Esophagus (tissue), 2 donors: ENCODE results near the gene IARS2. TPM values are rescaled to one million over a fixed set of nuclear protein-coding genes. Genes with fewer than 3 reads are reported as not detected.
"Not testable (repeated sequence)": the region's sequence is repeated elsewhere in the genome, so short reads cannot be mapped to it uniquely, and the experiment has no call there.

Experiments
- H3K27ac ChIP-seq, 2 donors: one replicate each; pipeline ENCODE4 v1.5.1; 2013; ENCODE audit warnings: low read depth in 2 of 2, mild to moderate bottlenecking in 2 of 2, inconsistent platforms in 1 of 2, low read length in 1 of 2, moderate library complexity in 1 of 2
- H3K27me3 ChIP-seq, 2 donors: one replicate each; pipeline ENCODE4 v1.6.1; 2013; ENCODE audit warnings: low read length in 2 of 2, control low read depth in 1 of 2, mild to moderate bottlenecking in 1 of 2; ENCODE audit not compliant: insufficient read depth in 2 of 2, control insufficient read depth in 1 of 2
- H3K36me3 ChIP-seq, 2 donors: one replicate each; pipeline ENCODE4 v1.6.1; 2013; ENCODE audit warnings: low read length in 1 of 2; ENCODE audit not compliant: control insufficient read depth in 2 of 2, insufficient read depth in 2 of 2
- H3K4me1 ChIP-seq, 2 donors: one replicate each; pipeline ENCODE4 v1.6.1; 2013; ENCODE audit warnings: low read length in 1 of 2; ENCODE audit not compliant: control insufficient read depth in 2 of 2, insufficient read depth in 2 of 2
- H3K4me3 ChIP-seq, 2 donors: one replicate each; pipeline ENCODE4 v1.5.1; 2013; ENCODE audit warnings: low read length in 2 of 2, mild to moderate bottlenecking in 2 of 2, low read depth in 1 of 2, moderate library complexity in 1 of 2
- H3K9me3 ChIP-seq, 2 donors: one replicate each; pipeline ENCODE4 v1.6.1; 2013; ENCODE audit warnings: mild to moderate bottlenecking in 2 of 2, low read depth in 1 of 2, low read length in 1 of 2, moderate library complexity in 1 of 2; ENCODE audit not compliant: control insufficient read depth in 2 of 2, insufficient read depth in 1 of 2
- WGBS, 2 donors: extraction: QIAGEN DNeasy Blood & Tissue Kit; methylation state at CpG; one replicate each; pipeline ENCODE4 v1.1.7; 2013; 5-methylcytosine and 5-hydroxymethylcytosine counted together
- polyA plus RNA-seq, 2 donors: library from polyadenylated mRNA; stranded (reverse); fragments of 200-250 nt; gene quantifications; one replicate each; pipeline ENCODE4 v1.2.3, GENCODE V29; 2013
- donor health status: healthy with polysubstance abuse.
- donor health status: Bipolar disorder and iron deficiency.

The IARS2 gene
- polyA plus RNA-seq, 2 donors: 12.2 to 39.6 TPM

DNA sequence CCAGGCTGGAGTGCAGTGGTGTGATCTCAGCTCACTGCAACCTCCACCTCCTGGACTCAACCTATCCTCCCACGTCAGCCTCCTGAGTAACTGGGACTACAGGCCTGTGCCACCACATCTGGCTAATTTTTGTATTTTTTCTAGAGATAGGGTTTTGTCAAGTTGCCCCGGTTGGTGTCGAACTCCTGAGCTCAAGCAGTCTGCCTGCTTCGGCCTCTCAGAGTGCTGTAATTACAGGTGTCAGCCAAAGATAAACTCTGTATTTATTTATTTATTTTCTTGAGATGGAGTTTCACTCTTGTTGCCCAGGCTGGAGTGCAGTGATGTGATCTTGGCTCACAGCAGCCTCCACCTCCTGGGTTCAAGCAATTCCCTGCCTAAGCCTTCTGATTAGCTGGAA lies 18.7 kb downstream of the IARS2 start:
- H3K4me1 ChIP-seq, H3K36me3 ChIP-seq, H3K27ac ChIP-seq, H3K4me3 ChIP-seq, H3K9me3 ChIP-seq, H3K27me3 ChIP-seq: not testable (repeated sequence)
- 94 to 99% methylated on average over 4 of the region's 4 CpGs for WGBS, 2 donors

DNA sequence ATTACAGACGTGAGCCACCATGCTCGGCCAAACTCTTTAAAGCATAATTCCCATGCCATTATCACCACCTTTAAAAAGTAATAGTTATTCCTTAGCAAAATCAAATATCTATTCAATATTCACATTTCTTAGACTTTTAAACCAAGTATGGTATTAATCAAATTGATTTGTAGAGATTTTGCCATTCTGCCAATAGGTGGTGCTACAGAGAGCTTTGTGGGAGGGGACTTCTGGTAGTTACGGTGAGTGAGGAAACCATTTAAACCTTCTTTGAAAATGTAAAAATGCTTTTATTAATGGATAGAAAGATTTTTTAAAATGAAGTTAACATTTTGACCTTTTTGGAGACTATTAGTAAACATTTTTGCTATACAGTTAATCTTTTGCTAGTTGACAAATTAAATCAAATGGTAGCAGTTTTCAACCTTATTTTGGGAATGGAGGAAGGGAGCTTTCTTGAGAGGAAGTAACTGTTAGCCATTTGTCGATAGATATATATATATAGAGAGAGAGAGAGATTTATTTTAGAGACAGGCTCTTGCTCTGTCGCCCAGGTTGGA lies 19.3 kb downstream of the IARS2 start:
- H3K27ac ChIP-seq: no peak overlapping the region
- WGBS, 2 donors: 72 to 73% methylated on average over 5 of the region's 5 CpGs

DNA sequence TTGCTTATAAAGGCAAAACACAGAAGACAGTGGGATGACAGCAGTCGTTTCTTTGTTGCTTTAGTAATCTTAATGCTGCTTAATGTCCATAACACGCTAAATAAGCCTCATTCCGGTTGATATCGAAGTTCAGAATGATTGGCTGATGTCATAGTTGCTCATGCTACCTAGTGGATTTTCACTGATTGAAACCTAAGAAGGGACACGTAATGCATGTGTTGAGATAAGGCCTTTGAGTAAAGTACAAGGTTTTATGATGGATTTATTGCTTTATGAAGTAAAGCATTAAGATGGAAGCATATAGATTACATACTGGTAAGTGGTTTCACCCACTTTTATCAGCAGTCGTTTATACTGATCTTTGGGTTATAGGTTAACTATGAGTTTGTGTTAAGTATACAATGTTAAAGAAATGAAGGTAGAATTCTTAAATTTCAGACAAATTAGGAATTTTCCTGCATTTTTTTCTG lies 25.1 kb downstream of the IARS2 start:
- no peaks in the 10 kb centered on the region for H3K27me3 ChIP-seq
- no peak overlapping the region for H3K27ac ChIP-seq
- H3K4me1 ChIP-seq: no peaks in the 10 kb centered on the region
- H3K36me3 ChIP-seq: peaks cover 0 to 6% of the 10 kb centered on the region in 2 donors
- no peak overlapping the region for H3K4me3 ChIP-seq
- WGBS, 2 donors: 68 to 82% methylated on average over 6 of the region's 6 CpGs
- H3K9me3 ChIP-seq: no peaks in the 10 kb centered on the region

More for the DNA sequence above, 19.3 kb downstream of the IARS2 start:
- Histone ChIP-seq H3K36me3 (peaks cover 6 to 9% of the 10 kb centered on the region in 2 donors), H3K4me3 (no peak overlapping the region), H3K9me3 (no peaks in the 10 kb centered on the region), H3K27me3 (no peaks in the 10 kb centered on the region), H3K4me1 (no peaks in the 10 kb centered on the region)

DNA sequence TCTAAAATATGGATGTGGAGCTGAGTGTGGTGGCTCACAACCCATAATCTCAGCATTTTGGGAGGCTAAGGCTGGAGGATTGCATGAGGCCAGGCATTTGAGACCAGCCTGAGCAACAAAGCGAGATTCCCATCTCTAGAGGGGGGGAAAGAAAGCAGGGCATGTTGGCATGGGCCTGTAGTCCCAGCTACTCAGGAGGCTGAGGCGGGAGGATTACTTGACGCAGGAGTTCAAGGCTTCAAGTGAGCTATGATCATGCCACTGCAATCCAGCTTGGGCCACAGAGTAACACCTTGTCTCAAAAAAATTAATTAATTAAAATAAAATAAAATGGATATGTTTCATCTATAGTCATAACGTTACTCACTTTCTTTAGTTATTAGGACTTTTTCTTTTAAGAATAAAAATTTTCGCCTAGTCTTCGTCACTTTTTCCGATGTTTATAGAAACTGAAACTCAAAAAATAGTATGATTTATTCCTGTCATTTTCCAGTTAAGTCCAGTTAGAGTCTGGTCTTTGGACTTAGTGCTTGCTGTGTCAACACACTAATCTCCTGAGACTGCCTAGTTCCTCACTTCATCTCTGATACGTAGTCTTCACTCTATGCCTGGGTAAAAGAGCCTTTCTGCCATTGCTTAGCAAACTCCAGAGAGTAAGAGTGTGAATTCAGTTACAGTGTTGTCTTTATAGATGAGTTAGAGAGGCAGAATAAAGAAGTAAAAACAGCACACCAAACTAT lies 28.0 kb downstream of the IARS2 start:
- no peaks in the 10 kb centered on the region for H3K9me3 ChIP-seq
- no peaks in the 10 kb centered on the region for H3K27me3 ChIP-seq
- H3K4me1 ChIP-seq: no peaks in the 10 kb centered on the region
- 69 to 87% methylated on average over 8 of the region's 8 CpGs for WGBS, 2 donors
- H3K36me3 ChIP-seq: no peaks in the 10 kb centered on the region
- no peak overlapping the region for H3K4me3 ChIP-seq
- H3K27ac ChIP-seq: no peak overlapping the region

DNA sequence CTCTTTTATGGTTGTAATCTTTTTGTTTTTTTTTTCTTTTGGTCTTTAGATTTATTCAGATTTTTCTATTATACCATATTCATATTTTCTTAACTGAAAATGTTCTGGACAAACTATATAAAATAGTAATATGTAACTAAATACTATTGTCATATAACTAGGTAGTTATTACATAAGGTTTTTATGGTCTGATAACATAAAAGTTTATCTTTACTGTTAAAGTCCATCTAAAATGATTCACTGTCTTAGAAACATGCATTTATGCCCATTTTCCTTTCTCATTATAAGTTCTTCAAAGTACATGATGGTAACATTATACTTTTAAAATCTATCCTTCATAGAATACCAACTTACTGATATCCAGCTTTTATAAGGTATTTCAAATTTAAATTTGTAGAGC lies 29.1 kb downstream of the IARS2 start:
- Histone ChIP-seq H3K36me3 (no peaks in the 10 kb centered on the region), H3K27ac (no peak overlapping the region)

DNA sequence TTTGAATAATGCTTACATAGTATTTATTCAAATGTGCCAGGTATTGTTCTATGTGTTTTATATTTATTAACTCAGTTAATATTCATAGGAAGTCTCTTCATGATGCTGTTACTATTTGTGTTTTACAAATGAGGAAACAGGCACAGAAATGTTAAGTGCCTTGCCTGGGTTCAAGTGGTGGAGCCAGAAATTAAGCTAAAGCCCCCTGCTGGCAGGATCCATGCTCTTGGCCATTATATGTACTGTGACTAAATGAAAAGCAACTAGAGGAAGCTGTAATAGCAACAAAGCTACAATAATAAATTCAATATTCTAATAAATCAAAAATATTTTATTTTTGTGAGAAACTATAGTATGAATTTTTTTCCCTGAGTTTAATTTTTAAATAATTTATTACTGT lies 30.0 kb downstream of the IARS2 start:
- H3K4me3 ChIP-seq: no peak overlapping the region
- H3K27ac ChIP-seq: no peak overlapping the region
- H3K36me3 ChIP-seq: peaks cover 0 to 3% of the 10 kb centered on the region in 2 donors
- H3K27me3 ChIP-seq: no peaks in the 10 kb centered on the region
- no peaks in the 10 kb centered on the region for H3K9me3 ChIP-seq
- H3K4me1 ChIP-seq: no peaks in the 10 kb centered on the region

More for the DNA sequence above, 29.1 kb downstream of the IARS2 start:
- Histone ChIP-seq H3K27me3 (no peaks in the 10 kb centered on the region), H3K9me3 (no peaks in the 10 kb centered on the region), H3K4me1 (no peaks in the 10 kb centered on the region), H3K4me3 (no peak overlapping the region)

DNA sequence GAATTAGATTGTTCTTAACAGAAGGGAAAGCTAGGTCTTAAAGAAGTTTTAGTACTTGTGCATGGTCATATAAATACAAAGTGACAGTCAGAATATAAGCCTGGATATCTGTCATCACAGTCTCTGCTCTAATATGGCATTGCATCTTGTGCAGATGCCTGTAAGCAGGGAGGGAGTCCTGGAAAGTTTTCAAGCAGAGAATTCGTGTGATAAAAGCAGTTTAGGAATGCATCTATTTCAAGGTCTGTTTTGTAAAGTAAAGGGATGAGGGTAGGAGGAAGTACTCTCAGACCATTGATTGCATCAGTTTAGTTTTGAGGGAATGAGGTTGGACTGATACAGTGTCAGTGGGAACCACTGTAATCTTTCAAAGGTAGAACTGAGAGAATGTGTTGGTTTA lies 30.6 kb downstream of the IARS2 start:
- no peaks in the 10 kb centered on the region for H3K9me3 ChIP-seq
- no peak overlapping the region for H3K27ac ChIP-seq
- no peaks in the 10 kb centered on the region for H3K4me1 ChIP-seq
- WGBS, 2 donors: 21 to 36% methylated on average over 1 of the region's 1 CpG
- H3K4me3 ChIP-seq: no peak overlapping the region
- peaks cover 0 to 3% of the 10 kb centered on the region in 2 donors for H3K36me3 ChIP-seq
- no peaks in the 10 kb centered on the region for H3K27me3 ChIP-seq

DNA sequence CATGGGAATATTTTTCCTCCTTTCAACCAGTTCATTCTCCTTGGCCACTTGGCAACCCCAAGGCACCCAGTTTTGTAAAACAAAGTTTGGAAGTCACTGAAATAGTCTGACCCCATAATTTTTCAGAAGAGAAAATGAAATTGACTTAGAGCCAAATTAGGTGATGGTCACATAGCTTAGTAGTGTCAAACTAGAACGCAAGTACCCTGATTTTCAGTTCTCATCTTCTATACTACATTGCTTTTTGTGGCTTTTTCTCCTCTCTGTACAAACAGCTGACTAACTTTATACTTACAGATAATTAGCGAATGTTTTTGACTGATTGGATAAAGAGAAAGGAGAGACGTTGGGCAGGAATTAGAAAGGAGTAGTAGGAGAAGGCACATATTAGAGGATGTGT lies 33.1 kb downstream of the IARS2 start:
- Histone ChIP-seq H3K27ac (no peak overlapping the region), H3K4me3 (no peak overlapping the region), H3K27me3 (no peaks in the 10 kb centered on the region), H3K9me3 (no peaks in the 10 kb centered on the region), H3K4me1 (no peaks in the 10 kb centered on the region), H3K36me3 (peaks cover 0 to 3% of the 10 kb centered on the region in 2 donors)
- WGBS, 2 donors: 86 to 88% methylated on average over 3 of the region's 3 CpGs

DNA sequence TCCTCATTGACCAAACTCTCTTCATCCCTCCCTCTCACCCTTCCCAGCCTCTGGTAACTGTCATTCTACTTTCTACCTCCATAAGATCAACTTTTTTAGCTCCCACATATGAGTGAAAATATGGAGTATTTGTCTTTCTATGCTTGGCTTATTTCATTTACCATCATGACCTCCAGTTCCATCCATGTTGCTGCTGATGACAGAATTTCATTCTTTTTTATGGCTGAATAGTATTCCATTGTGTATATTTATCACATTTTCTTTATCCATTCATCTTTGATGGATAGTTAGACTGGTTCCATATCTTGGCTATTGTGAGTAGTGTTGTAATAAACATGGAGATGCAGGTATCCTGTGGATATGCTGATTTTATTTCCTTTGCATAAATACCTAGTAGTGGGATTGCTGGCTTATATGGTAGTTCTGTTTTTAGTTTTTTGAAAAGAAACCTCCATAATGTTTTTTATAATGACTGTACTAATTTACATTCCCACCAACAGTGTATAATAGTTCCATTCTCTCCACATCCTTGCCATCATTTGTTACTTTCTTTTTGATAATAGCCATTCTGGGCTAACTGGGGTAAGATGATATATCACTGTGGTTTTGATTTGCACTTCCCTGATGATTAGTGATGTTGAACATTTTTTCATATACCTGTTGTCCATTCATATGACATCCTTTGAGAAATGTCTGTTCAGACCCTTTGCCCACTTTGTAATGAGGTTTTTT lies 35.7 kb downstream of the IARS2 start:
- H3K27me3 ChIP-seq: no peaks in the 10 kb centered on the region
- no peak overlapping the region for H3K4me3 ChIP-seq
- H3K9me3 ChIP-seq: no peaks in the 10 kb centered on the region
- H3K4me1 ChIP-seq: no peaks in the 10 kb centered on the region
- no peak overlapping the region for H3K27ac ChIP-seq
- peaks cover 2 to 5% of the 10 kb centered on the region in 2 donors for H3K36me3 ChIP-seq
